Stimulated activated CD4-positive, alpha-beta T cell treated with anti-CD3 and anti-CD28 coated beads, Interleukin-2, amount 100 ng/mL, for 4 hours (primary cell): ENCODE results near the gene PTTG2.

Experiments used
- DNase-seq: peaks from one replicate; pipeline ENCODE4 v3.0.0-alpha.2; 2020; ENCODE audit warnings: low read depth

Gene PTTG2

DNA sequence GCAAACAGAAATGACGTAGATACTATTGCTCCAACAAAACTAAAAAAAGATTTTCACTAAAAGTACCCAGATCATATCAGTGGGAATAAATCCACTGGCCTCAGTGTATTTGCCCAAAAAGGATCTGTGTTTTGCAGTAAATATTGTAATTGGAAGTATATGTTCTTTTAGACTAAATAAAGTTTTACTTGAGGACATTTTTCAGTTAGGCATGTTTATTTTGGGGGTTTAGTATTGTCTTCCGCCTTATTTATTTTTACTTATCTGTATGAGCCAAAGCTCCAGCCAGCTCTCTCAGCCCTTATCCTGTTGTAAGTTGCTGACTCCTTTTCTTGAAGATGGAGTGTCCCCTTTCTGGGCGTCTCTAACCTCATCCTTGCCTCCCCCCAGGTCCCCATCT lies 49.8 kb downstream of the PTTG2 start:
- DNase-seq: no peak
